Endodermal cell (in vitro differentiated cells): ENCODE data around the gene SH3D19. TPM values are rescaled to one million over a fixed set of nuclear protein-coding genes. Genes with fewer than 3 reads are reported as not detected.

ENCODE experiments used
- DNase-seq: peaks from one replicate; pipeline ENCODE4 v3.0.0-alpha.2; 2017
- H3K27ac ChIP-seq: 2 replicates; pipeline ENCODE4 v1.5.1; 2013; ENCODE audit warnings: mild to moderate bottlenecking, low read depth, low read length, moderate library complexity
- H3K27me3 ChIP-seq: 2 replicates; pipeline ENCODE4 v1.6.1; 2013; ENCODE audit warnings: mild to moderate bottlenecking, low read length, moderate library complexity; ENCODE audit not compliant: insufficient read depth, control insufficient read depth, poor library complexity, severe bottlenecking
- H3K36me3 ChIP-seq: 2 replicates; pipeline ENCODE4 v1.7.0; 2013; ENCODE audit warnings: mild to moderate bottlenecking, low read length, moderate library complexity; ENCODE audit not compliant: control insufficient read depth, insufficient read depth
- H3K4me1 ChIP-seq: one replicate; pipeline ENCODE4 v1.7.0; 2013; ENCODE audit warnings: low read length; ENCODE audit not compliant: control insufficient read depth, insufficient read depth
- H3K4me3 ChIP-seq: 2 replicates; pipeline ENCODE4 v1.5.1; 2013; ENCODE audit warnings: mild to moderate bottlenecking, low read length, moderate library complexity
- H3K9ac ChIP-seq: 2 replicates; pipeline ENCODE4 v1.6.1; 2013; ENCODE audit warnings: mild to moderate bottlenecking, low read length, moderate library complexity; ENCODE audit not compliant: poor library complexity, severe bottlenecking; ENCODE audit errors: extremely low read depth
- H3K9me3 ChIP-seq: 2 replicates; pipeline ENCODE4 v1.6.1; 2013; ENCODE audit warnings: mild to moderate bottlenecking, low read length, moderate library complexity; ENCODE audit not compliant: control insufficient read depth
- H3K27ac Mint-ChIP-seq: 2 replicates; pipeline ENCODE4 v1.8.0; 2020; ENCODE audit warnings: mixed read lengths
- H3K27me3 Mint-ChIP-seq: 2 replicates; pipeline ENCODE4 v1.8.0; 2021; ENCODE audit warnings: mild to moderate bottlenecking, mixed read lengths; ENCODE audit not compliant: insufficient read depth
- H3K36me3 Mint-ChIP-seq: 2 replicates; pipeline ENCODE4 v1.8.0; 2020; ENCODE audit warnings: low read depth, mixed read lengths
- H3K4me1 Mint-ChIP-seq: 2 replicates; pipeline ENCODE4 v1.8.0; 2020; ENCODE audit warnings: mixed read lengths
- H3K4me3 Mint-ChIP-seq: 2 replicates; pipeline ENCODE4 v1.8.0; 2020; ENCODE audit warnings: mild to moderate bottlenecking, moderate library complexity, mixed read lengths
- H3K9me3 Mint-ChIP-seq: 2 replicates; pipeline ENCODE4 v1.8.0; 2020; ENCODE audit warnings: mild to moderate bottlenecking, mixed read lengths
- WGBS, 2 experiments: methylation state at CpG; one replicate each; pipeline versions ENCODE4 v1.1.5 to v1.1.7; 2013; ENCODE audit warnings: missing lambda C conversion rate in 2 of 2, mixed read lengths in 1 of 2; ENCODE audit not compliant: insufficient coverage in 1 of 2, insufficient read length in 1 of 2; 5-methylcytosine and 5-hydroxymethylcytosine counted together
- total RNA-seq, 2 donors: library from RNA; stranded (reverse); fragmentation: NEBNext Ultra II Directional in 1 of 2; extraction: Animal tissue kit (Norgen Biotek cat#: 25700) in 1 of 2; gene quantifications; 2 replicates in 1 of 2; 3 replicates in 1 of 2; pipeline ENCODE4 v1.2.1, GENCODE V29; 2021
- TF ChIP-seq, protein P1 (sequence below): fragments of 200-600 bp; sonication (generic); conservative IDR thresholded peaks from 2 replicates; pipeline ENCODE4 v1.5.0; 2021; ENCODE audit warnings: antibody characterized with exemption, mild to moderate bottlenecking

Gene SH3D19
- total RNA-seq, 2 donors from 2014 or later = 48.8 to 55.6 TPM

DNA sequence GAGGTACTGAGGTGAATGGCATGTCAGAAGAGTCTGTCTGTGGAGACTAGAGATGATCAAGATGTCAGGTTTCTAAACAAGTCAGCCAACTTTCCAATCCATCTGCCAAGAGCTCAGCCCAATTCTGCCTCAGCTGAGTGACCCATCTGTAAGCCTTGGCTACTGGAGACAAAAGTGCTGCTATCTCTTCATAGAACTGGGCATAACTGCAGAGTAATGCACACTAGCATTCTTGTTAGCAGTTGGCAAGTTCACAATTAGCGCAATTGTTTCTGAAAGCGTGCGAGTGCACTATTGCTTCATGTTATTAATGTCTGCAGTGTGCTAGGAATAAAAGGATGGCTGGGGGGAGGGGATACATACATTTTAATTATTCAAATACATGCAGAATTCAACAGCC lies 32.9 kb upstream of the SH3D19 start:
- Histone ChIP-seq H3K36me3 (no peaks in the 10 kb centered on the region), H3K9ac (no peak overlapping the region), H3K27ac (no peak overlapping the region), H3K27me3 (no peaks in the 10 kb centered on the region), H3K4me1 (no peaks in the 10 kb centered on the region), H3K9me3 (no peaks in the 10 kb centered on the region), H3K4me3 (no peak overlapping the region)
- Mint-ChIP-seq H3K4me3 (no peak overlapping the region), H3K36me3 (no peaks in the 10 kb centered on the region), H3K27me3 (no peaks in the 10 kb centered on the region), H3K4me1 (no peaks in the 10 kb centered on the region), H3K27ac (no peak overlapping the region), H3K9me3 (no peaks in the 10 kb centered on the region)
- 97% methylated on average over 3 of the region's 3 CpGs; no CpG with 5 or more reads in 1 of the 2 experiments for WGBS, 2 experiments
- TF ChIP-seq, protein P1, sequence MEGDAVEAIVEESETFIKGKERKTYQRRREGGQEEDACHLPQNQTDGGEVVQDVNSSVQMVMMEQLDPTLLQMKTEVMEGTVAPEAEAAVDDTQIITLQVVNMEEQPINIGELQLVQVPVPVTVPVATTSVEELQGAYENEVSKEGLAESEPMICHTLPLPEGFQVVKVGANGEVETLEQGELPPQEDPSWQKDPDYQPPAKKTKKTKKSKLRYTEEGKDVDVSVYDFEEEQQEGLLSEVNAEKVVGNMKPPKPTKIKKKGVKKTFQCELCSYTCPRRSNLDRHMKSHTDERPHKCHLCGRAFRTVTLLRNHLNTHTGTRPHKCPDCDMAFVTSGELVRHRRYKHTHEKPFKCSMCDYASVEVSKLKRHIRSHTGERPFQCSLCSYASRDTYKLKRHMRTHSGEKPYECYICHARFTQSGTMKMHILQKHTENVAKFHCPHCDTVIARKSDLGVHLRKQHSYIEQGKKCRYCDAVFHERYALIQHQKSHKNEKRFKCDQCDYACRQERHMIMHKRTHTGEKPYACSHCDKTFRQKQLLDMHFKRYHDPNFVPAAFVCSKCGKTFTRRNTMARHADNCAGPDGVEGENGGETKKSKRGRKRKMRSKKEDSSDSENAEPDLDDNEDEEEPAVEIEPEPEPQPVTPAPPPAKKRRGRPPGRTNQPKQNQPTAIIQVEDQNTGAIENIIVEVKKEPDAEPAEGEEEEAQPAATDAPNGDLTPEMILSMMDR = no peak
- no peak for DNase-seq

DNA sequence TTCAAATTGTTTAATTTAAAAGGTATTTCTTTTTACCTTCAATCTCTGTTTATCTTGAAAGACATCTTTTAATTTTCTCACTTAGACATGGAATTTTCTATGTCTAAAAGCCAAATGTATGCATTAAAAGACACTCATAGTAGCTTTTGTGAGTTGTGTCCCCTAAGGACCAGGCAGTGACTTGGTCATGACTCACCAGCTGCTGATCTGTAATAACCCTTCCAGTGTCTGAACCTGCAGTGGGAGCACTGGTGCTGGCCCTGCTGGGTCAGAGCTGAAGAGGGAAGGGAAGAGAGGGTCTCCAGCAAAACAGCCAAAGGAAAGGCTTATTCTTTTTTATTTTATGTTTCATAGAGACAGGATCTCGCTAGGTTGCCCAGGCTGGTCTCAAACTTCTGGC lies 31.1 kb upstream of the SH3D19 start:
- no peak overlapping the region for H3K4me3 Mint-ChIP-seq
- H3K4me1 Mint-ChIP-seq = no peaks in the 10 kb centered on the region
- no peaks in the 10 kb centered on the region for H3K36me3 ChIP-seq
- H3K36me3 Mint-ChIP-seq = no peaks in the 10 kb centered on the region
- H3K9me3 ChIP-seq = no peaks in the 10 kb centered on the region
- no peaks in the 10 kb centered on the region for H3K27me3 ChIP-seq
- no peak overlapping the region for H3K9ac ChIP-seq
- WGBS, 2 experiments = 93% methylated on average over 1 of the region's 1 CpG; no CpG with 5 or more reads in 1 of the 2 experiments
- H3K4me3 ChIP-seq = no peak overlapping the region
- H3K27me3 Mint-ChIP-seq = no peaks in the 10 kb centered on the region
- no peaks in the 10 kb centered on the region for H3K4me1 ChIP-seq
- TF ChIP-seq, protein P1 = no peak
- DNase-seq = no peak
- H3K27ac Mint-ChIP-seq = no peak overlapping the region
- peaks cover 3% of the 10 kb centered on the region for H3K9me3 Mint-ChIP-seq
- no peak overlapping the region for H3K27ac ChIP-seq

DNA sequence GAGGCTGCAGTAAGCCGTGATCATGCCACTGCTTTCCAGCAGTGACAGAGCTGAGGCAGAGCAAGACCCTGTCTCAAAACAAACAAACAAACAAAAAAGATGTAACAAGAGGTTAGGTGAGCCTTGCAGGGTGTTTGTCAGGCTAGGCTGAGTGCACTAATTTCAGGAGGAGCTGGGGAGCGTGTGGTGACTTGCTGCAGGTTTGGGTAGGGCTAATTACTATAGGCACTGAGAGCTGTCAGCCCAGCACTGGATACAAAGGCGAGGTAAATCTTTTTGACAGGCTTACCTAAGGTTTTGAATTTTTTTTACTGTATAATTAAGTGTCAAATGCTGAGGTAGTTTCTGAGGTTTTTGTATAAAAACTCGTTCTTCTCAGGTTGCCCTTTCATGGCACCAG lies 29.8 kb upstream of the SH3D19 start:
- no peak for DNase-seq
- Mint-ChIP-seq H3K4me1 (no peaks in the 10 kb centered on the region), H3K36me3 (no peaks in the 10 kb centered on the region), H3K4me3 (no peak overlapping the region), H3K27ac (no peak overlapping the region), H3K9me3 (peaks cover 3% of the 10 kb centered on the region), H3K27me3 (no peaks in the 10 kb centered on the region)
- Histone ChIP-seq H3K27ac (no peak overlapping the region), H3K4me1 (no peaks in the 10 kb centered on the region), H3K27me3 (no peaks in the 10 kb centered on the region), H3K9me3 (no peaks in the 10 kb centered on the region), H3K36me3 (no peaks in the 10 kb centered on the region), H3K4me3 (no peak overlapping the region), H3K9ac (no peak overlapping the region)
- TF ChIP-seq, protein P1 = no peak
- WGBS, 2 experiments = 85 to 100% methylated on average over 2 to 4 of the region's 4 CpGs
